HG03066 (cell line): ENCODE results near the gene ZMYND8.

Experiments
- ATAC-seq: cut with Tn5 transposase; IDR thresholded peaks from one replicate; pipeline ENCODE4 v1.9.1; 2021; ENCODE audit warnings: low read depth; ENCODE audit not compliant: unreplicated experiment

ZMYND8 gene

GRCh38 chr20:47160992-47161391 lies 195.5 kb downstream of the ZMYND8 start:
- ATAC-seq: no peak

- ATAC-seq: no peak
Observed at GRCh38 chr20:47160240-47160639, 196.3 kb downstream of the ZMYND8 start.
